ENCODE measurements around the gene CDKN2B-AS1.
"Not testable (repeated sequence)": the region's sequence is repeated elsewhere in the genome, so short reads cannot be mapped to it uniquely, and the experiment has no call there.

Gene CDKN2B-AS1

DNA sequence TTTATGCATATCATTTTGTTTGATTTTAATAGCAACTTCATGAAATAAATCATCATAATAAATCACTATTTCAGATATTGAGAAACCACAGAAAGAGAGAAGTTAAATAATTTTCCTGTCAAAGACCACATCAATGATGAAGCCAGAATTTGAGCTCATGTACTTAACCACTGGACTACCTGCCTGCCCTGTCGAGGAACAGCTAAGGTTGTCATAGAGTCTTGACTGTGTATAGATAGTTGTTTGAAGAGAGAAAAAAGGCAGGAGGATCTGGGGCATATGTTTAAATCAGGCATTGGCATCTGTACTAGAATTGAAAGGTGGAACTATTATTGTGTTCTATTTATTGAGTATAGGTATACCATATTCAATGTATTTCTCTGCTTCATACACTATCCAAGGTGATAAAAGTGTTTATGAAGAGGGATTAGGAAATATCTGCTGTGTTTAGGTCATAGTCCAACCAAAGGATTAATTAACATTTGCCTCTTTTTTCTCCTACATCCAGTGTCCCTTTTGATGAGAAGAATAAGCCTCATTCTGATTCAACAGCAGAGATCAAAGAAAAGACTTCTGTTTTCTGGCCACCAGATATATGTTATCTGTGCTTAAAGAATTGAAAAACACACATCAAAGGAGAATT, 51.8 kb downstream of the CDKN2B-AS1 start:
- no peak for DNase-seq

DNA sequence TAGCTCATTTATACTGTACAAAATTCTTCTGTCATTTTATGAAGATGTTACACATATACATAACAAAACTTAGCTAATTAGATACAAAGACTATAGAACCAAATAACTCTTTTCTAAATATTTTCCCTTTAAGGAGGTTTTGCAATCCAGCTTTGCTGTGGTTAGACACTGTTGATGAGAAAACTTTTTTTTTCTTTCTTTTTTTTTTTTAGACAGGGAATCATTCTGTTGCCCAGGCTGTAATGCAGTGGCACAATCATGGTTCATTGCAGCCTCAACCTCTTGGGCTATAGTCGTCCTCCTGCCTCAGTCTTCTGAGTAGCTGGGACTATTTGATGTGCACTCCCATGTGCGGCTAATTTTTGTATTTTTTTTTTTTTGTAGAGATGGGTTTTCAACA, 53.0 kb downstream of the CDKN2B-AS1 start:
- no peak for DNase-seq

DNA sequence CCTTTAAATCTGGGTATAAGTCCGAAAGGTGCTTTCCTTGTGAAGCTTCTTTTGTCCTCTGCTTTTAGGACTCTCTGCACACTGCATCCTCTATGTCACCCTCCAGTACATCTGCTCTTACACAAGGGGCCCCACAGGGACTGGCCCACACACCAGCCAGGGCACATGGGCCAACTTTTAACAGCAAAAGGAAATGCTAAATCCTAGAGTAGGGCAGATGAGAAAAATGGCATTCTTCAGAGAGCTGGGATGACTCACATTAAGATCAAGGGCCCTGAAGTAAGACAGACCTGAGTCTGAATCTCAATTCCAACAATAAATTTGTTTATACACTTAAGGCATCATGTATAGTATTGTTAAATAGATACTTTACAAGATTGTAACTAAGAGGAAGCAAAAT, 54.8 kb downstream of the CDKN2B-AS1 start:
- no peak for DNase-seq

DNA sequence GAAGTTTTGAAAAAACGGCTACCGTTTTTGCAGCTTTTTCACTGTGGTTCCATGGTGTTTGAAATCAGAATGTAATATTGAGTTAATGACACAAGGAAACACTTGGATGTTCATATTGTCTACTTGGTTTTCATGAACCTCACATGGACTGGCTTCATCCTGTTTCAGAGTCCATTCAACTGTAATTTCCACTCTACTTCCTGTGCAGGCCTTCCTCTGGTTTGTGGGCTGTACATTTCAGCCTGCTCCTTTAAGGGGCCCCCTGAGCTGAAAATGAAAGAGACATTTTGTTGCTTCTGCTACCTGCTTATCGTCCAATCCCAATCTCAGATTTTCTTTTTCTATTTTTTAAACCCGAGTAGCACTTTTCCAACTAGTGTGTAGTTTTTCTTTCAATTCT, 56.3 kb downstream of the CDKN2B-AS1 start:
- no peak for DNase-seq

DNA sequence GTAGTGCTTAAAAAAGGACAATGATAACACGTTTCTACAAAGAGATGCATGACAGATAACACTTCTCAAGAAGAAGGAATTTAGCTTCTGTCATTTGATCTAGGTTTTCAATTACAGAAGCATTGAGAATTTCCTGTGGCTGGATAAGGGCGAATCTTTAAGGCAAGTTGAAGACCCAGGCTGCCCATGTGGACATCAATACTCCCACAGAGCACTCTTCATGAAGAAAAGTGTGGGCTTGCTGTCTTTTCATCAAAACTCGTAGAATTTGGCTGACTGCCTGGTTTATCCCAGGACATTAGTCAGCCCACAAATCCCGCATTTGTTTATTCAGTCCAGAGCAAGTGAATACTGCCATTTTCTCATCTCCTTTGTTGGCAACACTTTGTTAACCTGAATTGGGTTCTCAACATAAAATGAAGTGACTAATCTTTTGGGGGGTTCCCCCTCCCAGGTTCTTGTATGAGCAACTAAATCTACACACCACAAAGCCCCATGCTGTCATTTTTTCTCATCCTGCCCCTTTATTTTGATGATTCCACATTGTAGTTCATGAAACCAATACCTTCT, 57.9 kb downstream of the CDKN2B-AS1 start:
- DNase-seq = no peak

DNA sequence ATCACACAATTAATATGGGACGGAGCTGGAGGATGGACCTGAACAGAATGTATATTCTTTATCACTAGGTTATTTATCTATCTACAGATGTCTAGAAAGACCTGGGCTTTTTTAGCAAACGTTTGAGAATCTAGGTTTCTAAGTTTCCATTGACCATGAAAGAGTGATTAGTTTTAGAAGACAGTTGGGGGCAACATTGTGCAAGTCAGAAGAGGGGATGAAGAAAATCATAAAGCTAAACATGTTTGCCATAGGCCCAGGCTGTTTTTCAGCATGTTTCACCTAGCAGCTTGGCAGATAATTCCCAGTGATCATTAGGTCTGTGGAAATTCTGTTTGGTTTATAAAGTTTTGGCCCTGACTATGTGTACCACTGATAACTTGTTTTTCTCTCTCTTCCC, 58.6 kb downstream of the CDKN2B-AS1 start:
- no peak for DNase-seq

DNA sequence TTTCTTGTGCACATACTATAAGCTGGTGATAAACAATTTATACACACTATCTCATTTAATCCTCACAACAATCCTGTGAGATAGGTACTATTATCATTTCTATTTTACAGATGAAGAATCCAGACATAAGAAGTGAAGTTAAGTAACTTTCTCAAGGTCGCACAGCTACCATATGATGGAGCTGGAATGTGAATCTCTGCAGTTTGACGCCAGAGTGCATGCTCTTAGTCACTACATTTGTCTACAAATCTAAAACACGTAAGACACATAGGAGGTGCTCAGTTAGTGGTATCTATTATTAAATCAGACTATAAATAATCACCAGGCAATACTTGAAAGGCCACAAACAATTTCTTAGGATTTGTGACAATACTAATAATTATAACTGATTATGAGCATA, 59.5 kb downstream of the CDKN2B-AS1 start:
- no peak for DNase-seq

DNA sequence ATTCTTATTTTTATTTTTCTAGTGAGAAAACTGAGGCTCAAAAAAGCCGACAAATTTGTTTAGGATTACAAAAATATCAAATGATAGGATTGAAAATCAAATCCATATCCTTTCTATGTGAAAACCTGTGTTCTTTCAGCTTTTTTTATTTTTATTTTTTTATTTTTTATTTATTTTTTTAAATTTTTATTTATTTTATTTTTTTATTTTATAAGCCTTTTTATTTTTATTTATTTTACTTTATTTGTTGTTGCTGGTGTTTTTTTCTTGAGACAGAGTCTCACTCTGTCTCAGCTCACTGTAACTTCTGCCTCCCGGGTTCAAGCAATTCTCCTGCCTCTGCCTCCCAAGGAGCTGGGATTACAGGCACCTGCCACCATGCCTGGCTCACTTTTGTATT, 59.9 kb downstream of the CDKN2B-AS1 start:
- no peak for DNase-seq

DNA sequence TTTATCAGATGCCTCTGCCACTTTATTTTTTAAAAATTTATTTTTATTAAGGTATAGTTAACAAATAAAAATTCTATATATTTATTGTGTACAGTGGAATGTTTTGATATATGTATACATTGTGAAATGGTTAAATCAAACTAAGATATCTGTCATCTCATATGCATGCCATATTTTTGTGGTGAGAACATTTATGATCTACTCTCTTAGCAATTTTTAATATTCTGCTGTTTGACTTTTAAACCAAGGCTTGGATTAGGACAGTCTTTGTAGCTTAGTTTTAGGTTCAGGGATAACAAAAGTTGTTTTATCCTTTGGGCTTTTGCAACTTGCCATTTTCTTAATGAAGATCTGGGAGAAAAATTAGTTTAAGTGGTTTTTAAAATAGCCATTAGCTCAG, 60.5 kb downstream of the CDKN2B-AS1 start:
- no peak for DNase-seq

DNA sequence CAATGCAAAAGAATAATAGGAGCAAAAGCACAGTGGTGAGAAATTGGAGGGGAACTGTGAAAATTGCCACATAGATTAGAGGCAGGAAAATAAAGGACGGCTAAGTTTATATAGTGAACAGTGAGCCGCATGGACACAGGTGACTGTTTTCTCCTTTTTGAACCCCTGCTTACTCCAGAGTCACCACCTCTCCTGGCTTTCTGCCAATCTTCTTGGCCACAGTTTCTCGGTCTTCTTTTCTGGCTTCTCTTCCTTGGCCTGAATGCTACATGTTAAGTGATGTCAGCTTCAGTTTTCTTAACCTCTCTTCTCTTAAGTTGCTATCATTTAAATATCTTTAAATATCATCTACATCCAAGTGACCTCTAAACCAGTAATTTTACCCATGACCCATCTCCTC, 61.8 kb downstream of the CDKN2B-AS1 start:
- no peak for DNase-seq

DNA sequence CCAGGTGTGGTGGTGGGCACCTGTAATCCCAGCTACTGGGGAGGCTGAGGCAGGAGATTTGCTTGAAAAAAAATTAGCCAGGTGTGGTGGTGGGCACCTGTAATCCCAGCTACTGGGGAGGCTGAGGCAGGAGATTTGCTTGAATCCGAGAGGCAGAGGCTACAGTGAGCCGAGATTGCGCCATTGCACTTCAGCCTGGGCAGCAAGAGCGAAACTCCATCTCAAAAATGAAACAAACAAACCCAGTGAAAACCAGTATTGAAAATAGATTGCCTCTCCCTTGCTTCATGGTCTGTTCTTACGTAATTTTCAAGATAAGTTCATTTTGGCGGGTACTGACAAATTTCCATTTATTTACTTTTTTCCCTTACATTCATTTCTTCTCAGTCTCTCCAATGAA, 63.4 kb downstream of the CDKN2B-AS1 start:
- not testable (repeated sequence) for DNase-seq

DNA sequence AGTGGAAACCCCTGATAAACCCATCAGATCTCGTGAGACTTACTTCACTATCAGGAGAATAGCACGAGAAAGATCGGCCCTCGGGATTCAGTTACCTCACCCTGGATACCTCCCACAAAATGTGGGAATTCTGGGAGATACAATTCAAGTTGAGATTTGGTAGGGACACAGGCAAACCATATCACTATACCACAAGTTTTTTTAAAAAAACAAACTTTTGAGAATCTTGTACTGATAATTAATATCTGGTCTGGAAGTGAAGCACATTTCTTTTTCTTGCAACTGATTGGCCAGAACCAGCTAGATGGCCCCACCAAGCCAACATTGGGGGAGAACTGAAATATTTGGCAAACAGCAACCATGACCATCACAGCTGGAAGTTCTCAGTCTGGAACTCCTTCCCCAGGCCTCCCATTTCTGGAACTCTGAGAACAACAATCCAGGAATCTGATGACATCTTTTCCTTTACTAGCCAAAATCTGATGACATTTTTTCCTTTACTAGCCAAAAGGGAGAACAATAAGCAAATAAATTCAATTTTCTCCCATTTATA, 66.3 kb downstream of the CDKN2B-AS1 start:
- DNase-seq = no peak

DNA sequence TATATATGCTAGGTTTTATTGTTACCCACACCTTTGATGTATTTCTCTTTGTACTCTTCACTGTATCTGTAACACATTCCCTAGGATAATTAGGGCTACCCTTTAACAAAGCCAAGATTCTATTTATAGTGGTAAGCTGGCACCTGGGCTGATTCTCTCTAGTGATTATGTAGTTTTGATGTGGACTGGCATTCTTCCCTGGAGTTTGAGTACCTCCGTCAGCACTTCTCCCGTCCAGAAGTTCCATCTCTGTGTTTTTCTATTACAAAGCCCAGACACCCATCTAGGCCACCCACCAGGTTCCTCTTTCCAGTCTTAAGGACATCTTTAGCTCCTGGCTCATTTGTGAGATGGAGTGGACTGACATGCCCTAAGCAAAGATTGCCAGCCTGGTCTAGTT, 70.4 kb downstream of the CDKN2B-AS1 start:
- DNase-seq = no peak

DNA sequence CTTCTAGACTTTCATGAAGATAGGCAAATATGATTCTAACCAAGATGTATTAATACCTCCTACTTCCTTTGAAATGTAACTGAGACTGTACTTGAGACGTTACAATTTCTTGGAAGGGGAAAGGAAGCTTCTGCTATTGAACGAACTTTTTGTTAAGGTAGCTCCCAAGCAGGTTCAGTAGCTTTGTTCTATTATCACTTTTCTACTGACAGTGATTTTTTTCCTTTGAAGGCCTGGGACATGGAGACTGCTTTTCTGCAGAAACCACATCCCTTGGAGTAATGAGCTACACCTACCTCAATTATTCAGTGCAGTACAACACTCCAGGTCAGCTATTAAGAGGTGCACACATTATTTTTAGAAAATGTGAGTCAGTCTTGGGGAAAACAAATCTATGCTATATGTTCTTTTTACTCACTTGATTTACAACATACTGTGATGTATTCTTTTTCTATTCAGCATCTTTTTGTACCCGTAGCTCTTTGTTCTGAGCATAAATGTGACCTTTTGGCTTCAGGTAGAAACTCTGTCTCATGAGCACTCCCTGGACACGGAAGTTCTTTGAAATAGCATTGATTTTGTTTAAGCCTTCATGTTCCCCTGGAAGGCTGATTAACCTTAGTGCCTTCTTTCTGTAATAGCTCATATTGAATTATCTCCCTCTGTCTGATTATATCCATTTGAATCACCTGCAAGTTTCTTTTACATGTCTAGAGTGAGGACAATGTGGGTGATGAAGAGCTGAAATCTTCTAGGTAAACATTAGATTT, 71.0 kb downstream of the CDKN2B-AS1 start:
- no peak for DNase-seq

DNA sequence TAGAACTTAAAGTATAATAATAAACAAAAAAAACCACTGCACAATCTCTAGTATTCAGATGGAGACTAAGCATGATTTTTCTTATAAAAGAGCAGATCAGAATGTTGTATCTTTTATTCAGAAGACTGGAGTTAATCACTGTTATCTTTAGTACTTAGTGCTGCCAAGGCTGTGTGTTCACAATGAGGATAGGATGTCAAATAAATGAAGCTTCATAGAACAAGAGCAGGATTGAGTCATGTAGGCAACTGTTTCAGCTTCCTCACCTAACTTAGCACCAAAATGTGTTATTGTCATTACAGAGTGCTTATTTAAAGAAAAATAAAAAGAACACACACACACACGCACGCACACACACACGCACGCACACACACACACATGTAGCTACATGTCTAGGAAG, 72.6 kb downstream of the CDKN2B-AS1 start:
- DNase-seq = no peak

DNA sequence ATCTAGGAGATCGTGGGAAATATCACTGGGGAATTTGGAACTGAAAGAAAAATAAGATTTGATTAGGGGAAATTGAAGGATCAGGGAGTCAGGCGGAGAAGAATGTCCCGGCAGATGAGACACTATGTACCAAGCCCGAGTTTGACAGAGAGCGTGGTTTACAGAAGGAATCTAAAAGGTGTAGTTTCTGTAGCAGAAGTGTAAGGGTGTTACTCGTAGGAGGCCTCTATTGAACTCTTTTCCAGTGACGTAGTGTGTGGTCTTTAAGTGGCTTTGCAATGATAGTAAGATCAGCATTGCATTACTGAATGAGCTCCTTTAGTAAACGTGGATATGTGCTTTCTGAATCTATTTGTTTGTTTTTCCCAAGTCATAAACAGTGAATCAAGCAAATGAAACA, 73.8 kb downstream of the CDKN2B-AS1 start:
- DNase-seq = no peak

DNA sequence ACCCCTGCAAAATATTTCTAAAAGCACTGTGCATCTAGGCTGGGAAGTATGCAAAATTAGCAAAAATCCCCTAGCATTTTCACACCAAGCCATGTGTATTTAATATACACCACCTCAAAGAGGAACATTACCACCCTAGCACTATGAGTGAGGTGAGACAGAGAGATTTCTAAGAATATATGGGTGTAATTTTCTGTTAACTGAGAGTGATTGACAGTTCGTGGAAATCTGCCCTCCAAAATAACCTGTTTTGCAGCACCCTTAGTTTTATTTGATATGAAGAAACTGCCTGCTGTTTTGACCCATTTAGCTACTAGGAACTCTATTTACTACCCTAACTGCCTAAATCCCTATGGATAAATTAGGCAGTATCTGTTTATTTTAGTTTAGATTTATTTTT, 78.8 kb downstream of the CDKN2B-AS1 start:
- no peak for DNase-seq

DNA sequence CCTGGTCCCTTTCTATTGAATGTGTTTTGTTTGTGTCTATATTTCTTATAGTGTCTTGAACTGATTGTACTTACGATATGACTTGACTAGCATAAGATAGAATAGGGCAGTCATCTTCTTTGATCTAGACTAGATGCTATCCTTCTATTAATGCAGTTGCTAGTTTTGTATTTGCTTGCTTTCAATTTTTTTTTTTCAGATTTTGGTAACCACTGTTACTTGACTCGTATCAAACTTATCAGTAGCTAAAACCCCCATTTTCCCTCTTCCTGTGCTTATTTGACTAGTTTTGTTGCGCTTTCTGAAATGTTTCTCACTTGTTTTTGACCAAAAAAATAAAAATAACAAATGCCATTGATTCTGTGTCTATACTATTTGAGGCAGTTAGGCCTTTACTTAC, 83.5 kb downstream of the CDKN2B-AS1 start:
- DNase-seq = no peak

DNA sequence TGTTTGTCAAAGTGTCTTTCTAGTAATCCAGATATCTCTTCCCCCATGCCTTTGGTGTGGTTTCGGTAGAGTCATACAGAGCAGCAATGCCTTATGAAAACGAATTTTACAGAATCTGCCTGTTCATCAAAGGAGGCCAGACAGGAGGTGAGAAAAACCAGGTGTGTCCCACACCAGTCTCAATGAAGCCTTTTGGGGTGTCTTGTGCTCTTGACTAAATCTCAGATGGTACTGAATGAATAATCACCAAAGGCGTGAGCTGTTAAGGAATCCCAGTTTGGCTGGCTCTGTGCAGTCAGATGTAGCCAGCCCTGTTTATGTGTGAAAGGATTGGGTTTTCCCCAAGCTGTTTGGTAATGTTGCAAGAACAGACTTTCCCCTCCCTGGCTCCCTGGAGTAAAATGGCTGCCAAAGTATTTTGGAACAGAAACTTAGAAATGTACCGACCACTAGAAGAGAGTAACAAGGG, 85.3 kb downstream of the CDKN2B-AS1 start:
- DNase-seq = peak; percentile 29

DNA sequence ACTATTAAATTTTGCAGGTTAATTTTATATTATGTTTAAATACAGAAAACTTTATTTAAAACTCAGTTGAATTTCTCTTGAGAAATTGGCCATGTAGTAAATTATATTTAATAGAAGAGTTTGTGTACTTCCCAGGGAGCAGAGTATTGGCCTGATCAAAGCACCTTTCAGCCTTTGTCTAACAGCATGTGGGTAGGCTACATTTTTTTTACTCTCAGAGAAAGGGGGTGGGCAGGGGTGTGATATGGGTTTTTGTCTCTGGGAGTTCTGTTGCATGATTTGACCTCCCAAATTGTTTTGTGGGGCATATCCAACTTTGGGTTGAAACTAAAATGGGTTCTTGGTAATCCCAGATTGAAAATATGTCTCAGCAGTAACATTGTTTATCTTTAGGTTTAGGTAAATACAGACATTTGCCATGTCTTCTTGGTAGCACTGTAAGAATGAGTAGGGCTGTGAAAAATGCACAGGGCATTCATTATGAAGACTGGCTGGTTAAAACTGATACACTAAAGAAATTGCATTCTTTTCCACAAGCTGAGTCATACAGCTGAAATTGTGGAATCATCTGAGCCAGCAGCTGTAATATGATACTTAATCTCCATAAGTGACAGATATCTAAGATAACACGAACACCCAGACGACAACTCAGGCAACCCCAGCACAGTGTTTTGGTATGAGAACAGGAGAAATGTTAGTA, 89.9 kb downstream of the CDKN2B-AS1 start:
- DNase-seq = no peak

DNA sequence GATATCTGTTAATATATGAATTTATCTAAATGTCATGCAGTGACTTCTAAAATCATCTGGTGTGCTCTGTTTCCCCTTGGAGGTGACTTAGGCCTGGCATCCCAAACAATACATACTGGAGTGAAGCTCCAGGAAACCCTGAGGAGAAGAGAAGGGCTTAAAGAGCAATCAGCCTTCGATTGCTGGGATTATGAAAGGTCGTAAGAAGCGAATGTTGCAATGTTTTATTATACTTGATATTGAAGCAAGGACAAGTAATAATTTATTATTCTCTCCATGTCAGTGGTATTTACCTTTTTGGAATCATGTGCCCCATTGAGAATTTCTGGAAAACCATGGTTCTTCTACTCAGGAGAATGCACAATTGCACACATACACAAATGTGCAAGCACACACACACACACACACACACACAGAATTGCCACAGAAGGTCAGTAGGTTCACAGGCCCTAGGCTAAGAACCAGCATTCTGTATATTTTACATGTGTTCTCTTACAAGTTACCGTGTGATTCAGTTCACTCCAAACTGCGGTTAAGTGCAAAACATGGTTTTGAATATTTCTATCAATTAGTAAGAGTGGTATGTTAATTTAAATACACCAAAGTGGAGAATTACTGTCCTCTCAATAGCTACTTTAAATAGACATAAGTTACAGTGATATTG, 93.6 kb downstream of the CDKN2B-AS1 start:
- no peak for DNase-seq

DNA sequence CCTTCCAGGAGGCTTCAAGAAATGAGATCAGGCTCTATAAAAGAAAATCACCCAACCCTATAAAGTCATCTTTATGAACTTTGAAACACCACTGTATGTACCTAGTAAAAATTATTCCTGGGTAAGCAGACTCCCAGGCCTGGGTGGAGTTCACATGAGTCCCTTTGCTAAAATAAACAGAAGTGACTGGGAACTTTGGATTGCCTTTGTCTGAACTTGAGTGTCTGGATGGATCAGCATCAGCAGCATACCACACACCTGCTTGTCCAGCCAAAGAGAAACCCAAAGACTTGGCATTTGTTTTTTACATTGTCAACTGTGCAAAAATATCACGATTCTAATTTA, 94.1 kb downstream of the CDKN2B-AS1 start:
- DNase-seq = no peak

DNA sequence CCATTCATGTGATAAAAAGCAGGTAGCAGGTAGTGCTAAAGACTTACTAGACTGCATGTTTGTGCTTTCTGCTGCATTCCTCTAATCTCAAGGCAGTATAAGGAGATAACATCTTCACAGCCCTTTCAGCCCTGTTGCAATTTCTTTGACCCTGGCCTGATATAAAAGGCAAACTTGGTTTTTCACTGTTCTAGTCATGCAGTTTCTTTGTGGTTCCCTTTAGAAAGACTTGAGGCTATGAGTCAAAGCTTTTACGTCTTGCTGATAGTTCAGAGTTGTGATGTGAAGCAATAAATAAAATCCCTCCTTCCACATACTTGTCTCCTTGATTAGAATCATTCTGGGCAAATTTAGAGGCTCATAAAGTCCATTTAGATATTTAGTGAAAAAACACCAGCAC, 103.1 kb downstream of the CDKN2B-AS1 start:
- DNase-seq = no peak
